CD1c-positive myeloid dendritic cell (primary cell): ENCODE results near the gene ARSI.

ENCODE experiments used
- DNase-seq: peaks from one replicate; pipeline ENCODE4 v3.0.0-alpha.2; 2016; ENCODE audit errors: extremely low spot score

The ARSI gene

GRCh38 chr5:150293091-150293941 is 9.4 kb downstream of the ARSI start:
- no peak for DNase-seq

DNA sequence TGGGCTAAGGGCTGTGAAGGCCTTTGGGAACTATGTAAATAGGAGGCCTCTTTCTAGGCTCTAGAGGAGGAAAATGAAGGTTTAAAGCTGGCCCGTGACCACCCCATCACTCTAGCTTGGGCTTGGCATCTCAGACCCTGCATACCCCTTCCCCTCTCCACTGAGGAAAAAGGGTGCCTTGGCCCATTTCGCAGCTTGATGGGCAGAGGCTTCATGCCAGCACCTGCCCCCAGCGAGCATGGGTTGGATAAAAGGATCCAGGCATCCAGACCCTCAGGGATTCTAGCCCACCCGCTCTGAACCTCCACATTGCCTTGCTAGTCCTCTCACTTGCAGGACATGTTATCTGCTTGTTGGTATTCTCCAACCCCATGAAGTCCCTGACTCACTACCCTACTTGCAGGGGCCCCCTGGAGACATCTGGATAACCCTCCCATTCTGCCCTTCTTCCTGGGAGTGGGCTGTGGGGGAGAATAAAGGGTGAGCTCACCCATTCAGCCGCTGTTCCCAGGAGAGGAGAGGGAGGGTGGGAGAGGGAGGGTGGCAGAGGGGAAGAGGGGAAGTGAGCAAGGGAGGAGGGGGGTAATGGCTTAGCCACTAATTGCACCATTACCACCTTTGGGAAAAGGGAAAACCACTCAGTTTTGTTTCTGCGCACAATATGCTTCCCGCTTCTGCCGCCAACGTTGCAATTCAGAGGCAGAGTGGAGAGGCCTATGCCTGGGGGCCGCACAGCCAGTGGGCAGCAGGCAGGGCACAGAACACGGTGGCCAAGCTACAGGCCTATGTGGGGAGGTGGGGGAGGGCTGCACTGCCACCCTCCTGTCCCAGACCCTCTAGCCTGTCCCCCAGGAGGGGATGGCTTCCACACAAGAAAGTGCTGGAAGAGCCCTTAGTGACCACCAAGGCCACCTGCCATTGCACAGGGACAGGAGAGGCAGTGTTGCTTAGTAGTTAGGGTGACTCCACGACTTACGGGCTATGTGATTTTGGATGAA is 11.0 kb downstream of the ARSI start:
- no peak for DNase-seq

DNA sequence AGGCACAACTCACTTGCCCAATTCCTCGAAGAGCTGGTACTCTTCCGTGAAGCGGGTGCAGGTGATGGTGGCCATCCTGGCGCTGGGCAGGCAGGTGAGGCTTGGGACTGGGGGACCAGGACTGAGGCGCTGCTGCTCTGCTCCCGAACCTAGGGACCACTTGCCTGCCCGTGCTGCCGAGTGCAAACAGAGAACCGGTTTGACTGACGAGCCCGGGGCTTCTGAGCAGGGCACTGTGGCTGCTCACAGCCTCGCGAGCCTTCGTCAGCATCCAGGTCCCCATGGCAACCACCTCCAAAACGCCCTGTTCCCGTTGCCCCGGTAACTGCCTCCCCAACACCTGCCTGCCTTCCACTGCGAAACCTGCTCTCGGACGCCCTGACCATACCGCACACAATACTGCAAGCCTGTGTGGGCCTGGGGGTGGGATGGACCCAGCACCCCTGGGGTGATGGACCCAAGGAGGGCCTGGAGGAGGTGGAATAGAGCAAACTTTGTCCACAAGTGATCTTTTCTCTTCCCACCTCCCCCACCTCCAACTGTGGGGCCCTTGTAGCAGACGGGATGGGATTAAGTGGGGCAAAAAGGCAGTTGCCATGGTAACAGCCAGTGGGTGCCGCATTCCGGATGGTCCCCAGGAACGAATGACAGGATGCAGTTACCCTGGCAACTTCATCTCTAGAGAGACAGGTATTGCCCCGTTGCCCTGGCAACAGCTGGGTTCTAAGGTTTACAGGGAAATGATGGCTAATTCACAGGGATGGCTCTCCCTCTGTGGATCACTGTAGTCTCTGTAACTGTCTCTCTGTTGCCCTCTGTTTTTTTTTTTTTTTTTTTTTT is 12.9 kb downstream of the ARSI start, which contains the start of gene CAMK2A:
Gene CAMK2A (minus strand): TSS at position 223 of the 840 bp plus-strand sequence. CDS start 148 bp downstream, at position 75.
- DNase-seq = no peak

DNA sequence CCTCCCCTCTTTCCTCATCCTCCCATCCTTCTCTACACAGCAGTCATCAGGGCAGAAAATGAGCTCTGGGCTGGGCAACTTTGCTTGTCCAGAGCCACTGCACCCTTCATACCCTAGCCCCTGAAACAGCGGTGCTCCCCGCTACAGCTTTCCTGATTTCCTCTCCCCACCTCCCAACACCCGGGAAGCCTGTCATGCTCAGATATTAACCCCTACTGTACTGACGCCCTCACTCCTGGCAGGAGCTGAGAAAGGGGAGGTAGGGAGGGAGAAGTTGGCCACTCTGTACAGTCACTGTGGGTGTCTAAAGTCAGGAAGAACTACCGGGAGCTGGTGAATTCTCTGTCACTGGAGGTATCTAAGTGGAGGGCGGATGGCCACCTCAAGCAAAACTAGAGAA is 13.9 kb downstream of the ARSI start:
- DNase-seq = no peak

DNA sequence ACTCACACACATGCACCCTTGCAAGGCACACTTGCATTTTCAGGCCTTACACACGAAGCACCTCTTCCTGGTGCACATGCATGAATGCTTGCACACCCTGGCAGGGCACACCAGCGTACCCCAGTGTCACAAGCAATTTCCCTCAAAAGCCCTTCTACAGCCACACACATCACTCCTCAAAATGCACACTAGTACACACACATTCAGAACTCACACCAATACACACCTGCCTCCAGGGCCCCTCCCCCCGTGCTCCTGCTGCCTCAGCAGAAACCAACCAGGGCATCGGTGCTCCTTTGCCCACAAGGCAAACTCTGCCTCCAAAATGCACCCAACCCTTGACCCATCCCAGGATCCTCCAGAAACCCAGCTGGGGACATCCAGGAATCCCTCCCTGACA is 14.3 kb downstream of the ARSI start:
- DNase-seq = no peak

GRCh38 chr5:150286820-150287219 is 15.9 kb downstream of the ARSI start:
- no peak for DNase-seq

GRCh38 chr5:150285114-150285513 is 17.6 kb downstream of the ARSI start:
- DNase-seq = no peak

GRCh38 chr5:150284311-150284710 is 18.4 kb downstream of the ARSI start:
- DNase-seq = no peak

GRCh38 chr5:150283904-150284303 is 18.8 kb downstream of the ARSI start:
- DNase-seq = no peak

DNA sequence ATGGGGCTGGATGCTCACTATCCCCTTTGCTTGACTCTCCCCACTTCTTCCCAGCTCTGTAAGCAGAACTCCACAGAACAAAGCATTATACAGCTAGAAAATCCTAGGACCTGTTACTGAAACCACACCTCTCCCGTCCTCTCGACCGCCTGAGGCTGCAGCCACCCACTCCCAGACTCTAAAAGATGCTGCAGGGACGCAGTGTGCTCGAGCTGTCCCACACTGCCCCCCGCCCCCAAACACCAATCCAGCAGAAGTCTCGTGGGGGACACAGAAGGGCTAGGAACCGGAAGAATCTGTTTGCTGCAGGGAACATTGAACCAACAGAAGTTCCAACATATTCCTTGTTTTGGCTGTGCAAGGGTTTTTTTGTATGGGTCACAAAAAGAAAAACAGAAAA is 20.7 kb downstream of the ARSI start:
- DNase-seq = no peak

DNA sequence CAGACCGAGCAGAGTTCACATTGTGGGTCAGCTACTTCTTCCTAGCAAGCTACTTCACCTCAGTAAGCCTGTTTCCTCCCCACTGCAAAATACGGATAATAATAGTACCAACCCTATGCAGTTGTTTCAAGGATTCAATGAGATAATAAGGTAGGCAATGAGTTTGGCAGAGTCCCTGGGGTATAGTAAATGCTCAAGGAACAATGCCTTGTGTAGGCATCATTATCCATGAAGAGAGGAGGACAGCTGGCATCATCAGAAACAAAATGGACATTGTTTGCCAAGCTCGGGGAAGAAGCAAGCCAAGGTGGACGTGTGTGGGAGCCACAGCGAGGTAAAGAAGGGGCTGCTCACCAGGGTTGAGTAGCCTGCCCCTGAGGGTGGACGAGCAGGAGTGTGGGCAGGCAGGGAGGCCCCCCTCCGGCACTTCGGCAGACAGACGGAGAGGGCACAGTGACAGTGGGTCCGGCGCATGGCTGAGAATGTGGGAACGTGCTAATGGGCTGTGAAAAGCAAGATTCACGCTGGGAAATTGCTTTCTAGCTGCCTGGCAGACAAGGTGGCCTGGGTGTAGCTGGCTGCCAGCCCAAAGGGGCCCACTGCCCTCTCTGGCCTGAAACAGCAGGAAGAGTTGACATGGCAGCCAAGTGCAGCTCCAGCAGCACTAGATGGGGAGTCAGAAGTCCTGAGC is 23.2 kb downstream of the ARSI start:
- no peak for DNase-seq

- DNase-seq = no peak
Measured at GRCh38 chr5:150278916-150279315, 23.8 kb downstream of the ARSI start.

DNA sequence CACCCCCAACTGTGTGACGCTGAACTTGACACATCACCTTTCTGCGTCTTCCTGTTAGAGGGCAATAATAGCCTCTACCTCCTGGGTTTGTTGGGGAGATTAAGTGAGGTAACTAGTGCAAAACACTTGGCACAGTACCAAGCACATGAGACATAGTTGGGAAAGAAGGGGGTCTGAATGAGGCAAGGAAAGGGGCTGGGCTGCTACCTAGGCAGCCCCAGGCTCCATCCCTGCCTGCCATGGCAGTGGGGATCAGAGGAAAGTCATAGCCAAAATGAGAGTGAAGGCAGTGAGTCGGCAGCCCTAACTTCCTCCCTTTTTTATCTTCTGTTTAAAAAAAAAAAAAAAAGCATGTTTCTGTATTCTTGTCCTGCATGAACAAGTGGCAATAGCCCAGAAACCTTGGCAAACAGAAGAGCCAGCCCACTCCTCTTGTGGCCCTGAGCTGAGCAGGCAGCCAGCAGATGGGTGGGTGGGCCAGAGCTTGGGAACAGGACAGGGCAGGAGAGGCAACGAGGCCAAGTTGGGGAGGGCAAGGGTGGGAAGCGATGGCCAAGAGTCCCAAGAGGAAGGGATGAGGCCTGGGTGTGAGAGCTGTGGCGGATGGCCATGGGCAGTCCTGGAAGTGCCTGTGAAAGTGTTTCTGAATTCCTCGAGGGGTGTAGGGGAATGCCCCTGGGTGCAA is 24.5 kb downstream of the ARSI start:
- DNase-seq = no peak

- DNase-seq = no peak
Measured at GRCh38 chr5:150277043-150277442, 25.7 kb downstream of the ARSI start.

DNA sequence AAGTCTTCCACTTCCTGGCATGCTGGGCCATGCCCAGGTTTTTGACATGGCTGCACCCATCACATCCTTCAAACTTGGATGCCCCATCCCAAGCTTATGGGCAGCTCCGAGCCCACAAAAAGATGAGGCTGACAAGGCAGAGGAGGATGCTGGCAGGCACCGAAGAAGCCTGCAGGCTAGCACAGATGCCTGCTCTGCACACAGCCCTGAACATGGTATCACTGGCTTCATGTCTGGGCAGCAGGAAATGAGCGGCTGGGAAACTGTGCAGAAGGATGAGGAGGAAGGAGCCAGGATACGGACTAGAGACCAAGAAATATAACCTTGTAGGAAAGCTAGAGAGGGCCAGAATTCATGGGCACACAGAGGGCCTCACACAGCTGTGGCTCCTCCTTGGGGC is 27.9 kb downstream of the ARSI start:
- DNase-seq = no peak

DNA sequence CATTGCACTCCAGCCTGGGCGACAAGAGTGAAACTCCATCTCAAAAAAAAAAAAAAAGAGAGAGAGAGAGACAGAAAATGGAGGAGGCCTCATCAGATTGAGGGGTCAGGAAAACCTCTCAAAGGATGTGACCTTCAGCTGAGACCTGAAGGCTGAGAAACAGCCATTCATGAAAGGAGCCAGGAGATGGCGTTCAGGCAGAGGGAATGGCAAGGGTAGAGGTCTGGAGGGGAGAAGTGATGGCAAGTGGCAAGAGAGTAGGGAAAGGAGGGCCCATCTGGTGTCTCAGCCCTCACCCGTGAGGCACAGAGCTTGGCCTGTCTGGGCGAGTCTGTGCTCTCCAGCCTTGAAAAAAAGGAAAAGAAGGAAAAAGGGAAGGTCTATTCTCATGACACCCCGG is 30.2 kb downstream of the ARSI start:
- DNase-seq = no peak

- no peak for DNase-seq
Measured at GRCh38 chr5:150271923-150272322, 30.8 kb downstream of the ARSI start.

DNA sequence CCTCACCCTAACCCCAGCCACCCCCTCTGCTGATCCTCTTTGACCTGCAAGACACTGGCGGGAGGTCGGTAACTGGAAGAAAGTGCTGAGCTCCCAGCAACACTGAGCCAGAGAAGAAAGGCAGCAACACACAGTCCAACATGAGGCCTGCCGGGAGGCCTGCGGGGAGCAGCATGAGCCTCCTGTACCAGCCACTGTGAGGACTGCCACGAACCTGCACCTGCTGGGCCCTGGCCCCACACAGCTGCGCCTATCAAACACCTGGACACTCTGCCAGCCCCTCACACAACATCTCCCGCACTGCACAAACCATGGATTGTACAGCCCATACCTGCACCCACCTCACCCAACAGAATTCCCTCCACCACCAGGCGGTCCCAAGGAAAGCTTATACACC is 31.4 kb downstream of the ARSI start:
- no peak for DNase-seq

DNA sequence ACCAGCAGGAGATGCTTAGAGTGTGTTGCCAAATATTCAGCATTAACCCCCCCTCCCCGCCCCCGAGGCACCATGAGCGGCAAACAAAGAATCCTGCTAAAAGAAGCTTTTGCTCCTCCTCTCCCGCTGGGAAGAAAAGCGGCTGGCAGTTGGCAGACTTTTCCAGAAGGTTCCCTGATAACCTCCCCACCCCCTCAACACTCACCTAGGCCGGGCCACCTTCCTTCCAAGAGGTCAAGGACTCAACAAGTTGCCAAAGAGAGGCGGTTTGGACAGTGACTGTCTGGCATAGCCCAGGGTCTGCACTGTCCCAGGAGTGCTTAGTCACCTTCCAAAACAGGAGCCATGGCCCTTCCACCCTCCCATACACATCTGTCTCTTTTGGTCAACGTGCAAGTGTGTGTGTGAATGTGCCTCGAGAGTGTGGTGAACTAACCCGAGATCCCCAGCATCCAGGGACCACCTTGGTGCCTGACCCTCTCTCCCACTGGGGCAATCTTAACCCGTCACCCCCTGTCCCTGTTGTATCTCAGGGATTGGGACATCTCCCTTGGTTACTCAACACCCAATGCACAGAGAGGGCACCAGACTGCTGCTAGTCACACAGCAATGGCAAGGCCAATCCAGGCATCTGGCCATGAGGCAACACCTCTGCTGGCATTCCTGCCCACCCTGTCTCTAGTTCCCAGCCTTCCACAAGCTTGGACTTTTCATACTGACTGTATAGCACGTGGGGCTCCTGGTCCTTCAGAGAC is 32.0 kb downstream of the ARSI start:
- no peak for DNase-seq

GRCh38 chr5:150266871-150267291 is 35.8 kb downstream of the ARSI start:
- no peak for DNase-seq
